Motor neuron (in vitro differentiated cells): ENCODE results near the gene KRT3. TPM values are rescaled to one million over a fixed set of nuclear protein-coding genes. Genes with fewer than 3 reads are reported as not detected.
A peak's percentile ranks its signal among the peaks of the same experiment; 100 is the strongest.

Source experiments
- ATAC-seq, 8 experiments: fragments of 200-7000 bp; cut with Tn5 transposase; replicated peaks in 6 of 8; 2 replicates each; pipeline ENCODE4 v1.8.0; 2021; ENCODE audit warnings: mild to moderate bottlenecking in 8 of 8, moderate library complexity in 8 of 8
- H3K27ac ChIP-seq, 2 donors: fragments of 250-450 bp; sonication (Bioruptor Pico); 2 replicates each; pipeline ENCODE4 v1.9.0; 2021; ENCODE audit warnings: antibody characterized with exemption in 2 of 2, mild to moderate bottlenecking in 2 of 2, moderate library complexity in 1 of 2
- H3K4me1 ChIP-seq, 2 donors: fragments of 250-450 bp; sonication (Bioruptor Pico); replicated peaks in 1 of 2; 2 replicates each; pipeline ENCODE4 v1.6.1; 2021; ENCODE audit warnings: antibody characterized with exemption in 2 of 2, mild to moderate bottlenecking in 2 of 2, moderate library complexity in 1 of 2
- H3K4me3 ChIP-seq, 5 donors: fragments of 250-450 bp; sonication (Bioruptor Pico); 2 replicates each; pipeline ENCODE4 v1.9.0; 2021; ENCODE audit warnings: antibody characterized with exemption in 5 of 5, mild to moderate bottlenecking in 5 of 5, moderate library complexity in 4 of 5
- WGBS, 10 experiments: fragments of 450-650 bp; shearing (Covaris generic); methylation state at CpG; one replicate each; pipeline ENCODE4 v1.0.0; 2022; 5-methylcytosine and 5-hydroxymethylcytosine counted together
- in situ Hi-C, 9 experiments: fragments of 400-800 bp; cut with MboI; loops; one replicate each; pipeline ENCODE4 v1.15.0; 2021; ENCODE audit warnings: low sequenced_read_pairs in 9 of 9, low pct_unique_long_range_greater_than_20kb in 2 of 9; ENCODE audit not compliant: unreplicated experiment in 9 of 9
- total RNA-seq, 8 experiments: library from RNA; unstranded; fragments of 300-600 nt; gene quantifications; 2 replicates each; pipeline versions ENCODE4 v1.2.3 to v1.2.4, GENCODE V29; 2022

Gene KRT3
- total RNA-seq, 8 experiments from 2014 or later = 0.24 to 0.66 (median 0.25) TPM; not detected in 4

GRCh38 chr12:52788192-52788875, 7.6 kb downstream of the KRT3 start:
- no peaks in the 10 kb centered on the region for H3K4me1 ChIP-seq
- H3K27ac ChIP-seq = no peak overlapping the region
- no peak overlapping the region for H3K4me3 ChIP-seq
- in situ Hi-C loops = no loop called here
- 0 to 70% (median 65%) methylated on average over 1 to 6 of the region's 6 CpGs; no CpG with 5 or more reads in 2 of the 10 experiments for WGBS, 10 experiments
- no peak for ATAC-seq

- H3K4me3 ChIP-seq = no peak overlapping the region
- WGBS, 10 experiments = 31 to 60% (median 48%) methylated on average over 1 to 4 of the region's 6 CpGs; no CpG with 5 or more reads in 4 of the 10 experiments
- H3K27ac ChIP-seq = no peak overlapping the region
- H3K4me1 ChIP-seq = no peaks in the 10 kb centered on the region
- ATAC-seq = peak in 2 of 8 experiments; percentile 48 to 71
- in situ Hi-C loops = no loop called here
Measured at GRCh38 chr12:52787324-52788191, 8.4 kb downstream of the KRT3 start.

DNA sequence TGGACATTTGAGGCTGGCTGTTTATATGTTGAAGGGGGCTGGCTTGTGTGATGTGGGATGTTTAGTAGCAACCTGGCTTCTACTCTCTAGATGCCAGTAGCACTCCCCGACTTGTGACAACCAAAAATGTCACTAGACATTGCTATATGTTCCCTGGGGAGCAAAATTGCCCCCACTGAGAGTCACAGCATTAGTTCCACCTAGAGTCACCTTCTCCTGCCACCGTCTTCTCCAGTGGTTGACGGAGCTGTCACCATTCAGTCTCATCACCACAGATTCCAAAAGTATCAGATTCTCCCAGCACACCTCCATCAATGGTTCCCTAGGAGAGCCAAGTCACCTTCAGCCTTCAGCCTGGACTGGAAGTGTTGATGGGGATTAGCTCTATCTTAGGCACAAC, 11.0 kb downstream of the KRT3 start:
- Histone ChIP-seq H3K4me1 (no peaks in the 10 kb centered on the region), H3K4me3 (no peak overlapping the region), H3K27ac (no peak overlapping the region)
- ATAC-seq = no peak
- 23 to 65% (median 57%) methylated on average over 1 to 3 of the region's 3 CpGs; no CpG with 5 or more reads in 7 of the 10 experiments for WGBS, 10 experiments
- in situ Hi-C loops = no loop called here

DNA sequence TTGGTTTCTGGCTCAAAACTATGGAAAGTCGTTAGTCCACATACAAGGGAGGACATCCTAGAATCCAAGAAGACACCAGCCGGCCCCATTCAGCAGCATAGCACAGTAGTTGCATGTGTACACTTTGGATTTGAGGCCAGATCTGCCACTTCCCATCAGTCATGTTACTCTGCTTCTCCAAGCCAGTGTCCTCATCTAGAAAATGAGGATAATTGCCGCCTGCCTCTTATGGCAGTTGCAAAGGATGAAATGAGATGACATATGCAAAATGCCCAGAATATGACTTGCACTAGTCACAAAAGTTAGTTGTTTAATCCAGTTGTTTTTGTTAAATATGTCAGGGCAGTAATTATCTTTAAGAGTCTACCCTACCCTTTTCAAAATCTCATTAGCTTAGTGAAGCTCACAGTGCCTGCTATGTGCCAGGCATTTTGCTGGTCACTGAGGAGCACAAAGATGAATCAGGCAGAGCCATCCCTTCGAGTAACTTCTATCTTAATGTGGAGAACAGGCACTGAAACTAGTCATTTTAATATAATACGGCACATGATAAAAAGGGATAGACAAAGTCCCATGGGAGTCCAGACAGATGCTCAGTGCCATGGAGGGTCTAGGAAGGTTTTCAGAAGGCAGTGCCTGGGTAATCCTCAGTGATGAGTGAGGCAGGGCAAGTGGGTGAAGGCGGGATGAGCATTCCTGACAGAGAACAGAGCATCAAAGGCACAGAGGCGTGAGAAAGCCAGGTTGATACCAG, 12.2 kb downstream of the KRT3 start:
- in situ Hi-C loops = no loop called here
- no peaks in the 10 kb centered on the region for H3K4me1 ChIP-seq
- no peak overlapping the region for H3K4me3 ChIP-seq
- no peak overlapping the region for H3K27ac ChIP-seq
- ATAC-seq = no peak
- WGBS, 10 experiments = 5 to 72% (median 51%) methylated on average over 1 to 6 of the region's 7 CpGs; no CpG with 5 or more reads in 1 of the 10 experiments

GRCh38 chr12:52782502-52782901, 13.4 kb downstream of the KRT3 start:
- H3K4me3 ChIP-seq = no peak overlapping the region
- WGBS, 10 experiments = 35 to 85% (median 74%) methylated on average over 2 to 4 of the region's 4 CpGs; no CpG with 5 or more reads in 3 of the 10 experiments
- no peaks in the 10 kb centered on the region for H3K4me1 ChIP-seq
- in situ Hi-C loops = no loop called here
- ATAC-seq = no peak
- no peak overlapping the region for H3K27ac ChIP-seq

GRCh38 chr12:52781399-52782082, 14.4 kb downstream of the KRT3 start:
- no peak for ATAC-seq
- Histone ChIP-seq H3K27ac (no peak overlapping the region), H3K4me1 (no peaks in the 10 kb centered on the region), H3K4me3 (no peak overlapping the region)
- in situ Hi-C loops = no loop called here
- WGBS, 10 experiments = 20 to 70% (median 40%) methylated on average over 1 to 4 of the region's 4 CpGs; no CpG with 5 or more reads in 1 of the 10 experiments

DNA sequence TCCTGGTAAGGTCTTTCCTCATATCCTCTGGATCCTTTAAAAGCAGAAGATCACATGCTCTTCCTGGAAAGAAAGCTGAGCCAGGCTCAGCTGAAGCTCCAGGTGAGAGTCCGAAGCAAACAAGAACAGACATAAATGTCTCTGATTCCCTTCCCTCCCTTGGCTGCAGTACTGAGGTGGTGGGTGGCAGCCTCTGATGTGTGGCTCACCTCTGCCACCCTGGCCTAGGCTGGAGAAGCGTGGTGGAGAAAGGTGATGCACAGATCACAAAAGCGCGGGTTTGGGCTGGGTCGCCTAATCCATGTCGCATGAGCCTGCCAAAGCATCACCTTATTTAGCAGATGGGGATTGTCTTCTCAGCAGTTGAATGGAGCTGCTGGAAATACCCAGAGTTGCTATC, 16.0 kb downstream of the KRT3 start:
- no peak for ATAC-seq
- Histone ChIP-seq H3K4me3 (no peak overlapping the region), H3K27ac (no peak overlapping the region), H3K4me1 (no peaks in the 10 kb centered on the region)
- 43 to 100% (median 72%) methylated on average over 1 to 6 of the region's 6 CpGs; no CpG with 5 or more reads in 2 of the 10 experiments for WGBS, 10 experiments
- in situ Hi-C loops = no loop called here

GRCh38 chr12:52778833-52779232, 17.1 kb downstream of the KRT3 start:
- H3K4me3 ChIP-seq = no peak overlapping the region
- 37 to 100% (median 82%) methylated on average over 1 to 2 of the region's 2 CpGs; no CpG with 5 or more reads in 4 of the 10 experiments for WGBS, 10 experiments
- no peak for ATAC-seq
- no peak overlapping the region for H3K27ac ChIP-seq
- in situ Hi-C loops = no loop called here
- H3K4me1 ChIP-seq = no peaks in the 10 kb centered on the region

DNA sequence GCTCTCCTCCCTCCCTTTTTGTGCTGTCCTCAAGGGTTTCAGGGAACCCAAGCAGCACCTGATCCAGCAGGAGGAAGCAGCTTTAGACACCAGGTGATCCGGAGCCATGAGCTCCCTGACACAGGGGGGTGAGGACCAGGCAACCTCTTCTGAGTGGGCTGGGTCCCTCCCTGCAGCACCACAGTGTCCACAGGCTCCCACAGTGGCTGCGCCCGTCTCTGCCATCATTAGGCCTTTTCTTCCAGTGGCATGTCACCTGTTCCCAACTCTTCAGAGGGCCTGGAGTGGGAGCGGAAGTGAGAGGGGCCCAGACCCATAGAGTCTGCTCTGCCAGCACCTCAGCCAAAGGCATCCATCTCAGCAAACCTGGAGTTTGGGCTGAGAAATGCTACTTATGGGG, 18.4 kb downstream of the KRT3 start:
- 20 to 80% (median 65%) methylated on average over 1 to 2 of the region's 4 CpGs; no CpG with 5 or more reads in 6 of the 10 experiments for WGBS, 10 experiments
- no peaks in the 10 kb centered on the region for H3K4me1 ChIP-seq
- in situ Hi-C loops = no loop called here
- ATAC-seq = no peak
- no peak overlapping the region for H3K27ac ChIP-seq
- H3K4me3 ChIP-seq = no peak overlapping the region

DNA sequence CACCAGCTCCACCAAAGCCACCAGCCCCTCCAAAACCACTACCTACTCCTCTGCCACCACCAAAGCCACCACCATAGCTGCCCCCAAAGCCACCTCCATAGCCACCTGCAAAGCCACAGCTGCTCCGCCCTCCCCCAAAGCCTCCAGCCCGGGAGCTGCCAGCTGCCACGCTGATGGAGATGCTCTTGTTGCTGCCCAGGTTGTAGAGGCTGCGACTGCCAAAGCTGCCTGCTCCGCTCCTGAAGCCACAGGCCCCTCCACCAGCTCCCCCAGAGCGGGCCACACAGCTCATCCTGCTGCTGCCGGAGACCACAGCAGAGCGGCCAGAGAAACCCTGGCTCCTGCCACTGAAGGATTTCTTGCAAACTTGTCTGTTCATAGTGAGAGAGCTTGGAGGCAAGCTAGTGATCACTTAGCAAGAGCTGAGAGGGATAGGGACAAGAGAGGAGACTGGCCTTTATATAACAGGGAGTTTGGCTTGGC, 19.0 kb downstream of the KRT3 start, which contains the start of gene KRT76:
Gene KRT76, minus strand, starts transcription at position 433 of the 483 bp plus-strand sequence. Its CDS starts 54 bp downstream, at position 379.
- in situ Hi-C loops = no loop called here
- WGBS, 10 experiments = 17 to 80% (median 65%) methylated on average over 1 to 2 of the region's 8 CpGs; no CpG with 5 or more reads in 7 of the 10 experiments
- Histone ChIP-seq H3K4me1 (no peaks in the 10 kb centered on the region), H3K27ac (no peak within 1 kb of the TSS), H3K4me3 (no peak within 1 kb of the TSS)
- ATAC-seq = no peak

DNA sequence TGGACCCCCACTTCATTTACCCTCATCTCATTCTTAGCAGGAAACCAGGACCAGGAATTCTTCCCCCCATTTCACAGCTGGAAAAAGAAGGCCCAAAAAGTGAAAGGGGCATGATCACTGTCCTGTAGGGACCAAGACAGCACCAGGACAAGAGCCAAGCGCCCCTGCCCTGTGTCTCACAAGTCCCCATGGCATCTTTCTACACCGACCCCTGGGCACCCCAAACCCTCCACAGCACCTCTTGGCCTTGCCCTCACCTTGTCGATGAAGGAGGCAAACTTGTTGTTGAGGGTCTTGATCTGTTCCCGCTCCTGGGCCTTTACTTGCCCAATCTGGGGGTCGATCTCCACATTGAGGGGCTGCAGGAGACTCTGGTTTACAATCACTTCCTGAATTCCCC, 19.5 kb downstream of the KRT3 start:
- no peak for ATAC-seq
- Histone ChIP-seq H3K4me1 (no peaks in the 10 kb centered on the region), H3K4me3 (no peak overlapping the region), H3K27ac (no peak overlapping the region)
- in situ Hi-C loops = no loop called here
- 100% methylated on average over 1 of the region's 5 CpGs; no CpG with 5 or more reads in 9 of the 10 experiments for WGBS, 10 experiments

DNA sequence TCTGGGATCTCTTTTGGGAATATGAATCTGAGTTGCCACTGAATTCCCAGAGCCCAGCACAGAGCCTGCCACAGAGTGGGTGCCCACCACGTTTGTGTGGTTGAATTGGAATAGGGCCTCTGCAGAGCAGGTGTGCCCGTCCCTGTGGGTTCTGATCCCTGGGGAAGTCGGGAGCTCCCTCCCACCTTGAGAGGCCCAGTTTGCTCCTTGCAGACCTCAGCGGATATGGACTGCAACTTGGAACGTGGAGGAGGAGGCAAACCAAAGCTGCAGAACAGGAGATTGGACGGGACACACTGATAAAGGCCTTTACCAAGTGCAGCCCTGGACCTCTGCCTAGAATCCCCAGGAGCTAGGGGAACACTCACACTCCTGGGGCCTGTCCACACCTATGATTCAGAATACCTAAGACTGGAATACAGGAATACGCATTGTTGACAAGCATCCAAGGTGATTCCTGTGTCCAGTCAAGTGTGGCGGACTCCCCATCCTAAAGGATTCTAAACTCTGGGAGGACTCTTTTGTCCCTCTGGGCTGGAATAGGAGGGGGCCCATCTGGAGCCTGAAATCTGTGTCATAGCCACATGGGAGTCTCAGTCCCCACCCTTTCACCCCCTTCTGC, 21.2 kb downstream of the KRT3 start:
- peak in 1 of 8 experiments; percentile 35 for ATAC-seq
- in situ Hi-C loops = no loop called here
- Histone ChIP-seq H3K27ac (no peak overlapping the region), H3K4me1 (no peaks in the 10 kb centered on the region), H3K4me3 (no peak overlapping the region)
- 48 to 79% (median 56%) methylated on average over 4 to 5 of the region's 8 CpGs; no CpG with 5 or more reads in 6 of the 10 experiments for WGBS, 10 experiments
